ENCODE data around the gene FGFRL1.
"Not testable (repeated sequence)": the region's sequence is repeated elsewhere in the genome, so short reads cannot be mapped to it uniquely, and the experiment has no call there.

FGFRL1 gene

DNA sequence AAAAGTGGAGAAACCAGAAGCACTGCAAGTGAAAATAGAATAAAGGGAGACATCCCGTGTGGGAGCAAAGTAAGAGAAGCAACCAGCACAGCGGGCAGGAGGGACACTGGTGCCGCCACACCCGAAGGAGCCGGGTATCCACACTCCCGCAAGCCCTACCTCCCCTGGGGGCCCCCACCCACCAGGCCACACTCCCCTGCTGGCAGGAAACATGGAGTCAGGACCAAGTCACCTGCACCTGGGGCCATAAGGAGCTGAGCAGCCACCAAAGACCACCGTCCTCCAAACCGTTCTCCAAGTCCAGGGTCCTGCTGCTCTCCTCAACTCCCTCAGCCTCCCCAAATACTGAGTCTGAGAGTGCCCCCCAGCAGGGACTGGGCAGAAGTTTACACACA lies 30.5 kb downstream of the FGFRL1 start:
- no peak for DNase-seq

- no peak for DNase-seq
These were observed 31.1 kb downstream of the FGFRL1 start for GRCh38 chr4:1042352-1043055.

DNA sequence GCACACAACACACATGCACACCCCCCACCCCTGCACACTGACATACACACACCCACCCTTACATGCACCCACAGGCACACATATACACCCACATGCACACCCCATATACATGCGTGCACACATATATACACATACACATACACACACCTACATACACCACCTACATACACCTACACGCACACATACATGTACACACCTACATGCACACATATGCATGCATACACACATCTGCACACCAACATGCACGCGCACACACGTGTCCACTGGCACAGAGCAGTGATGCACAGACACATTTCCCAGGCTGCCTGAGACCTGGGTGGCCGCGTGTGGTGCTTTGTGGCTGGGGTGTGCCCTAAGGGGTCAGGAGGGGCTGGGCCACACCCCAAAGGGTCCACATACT lies 31.7 kb downstream of the FGFRL1 start:
- DNase-seq, result no peak

DNA sequence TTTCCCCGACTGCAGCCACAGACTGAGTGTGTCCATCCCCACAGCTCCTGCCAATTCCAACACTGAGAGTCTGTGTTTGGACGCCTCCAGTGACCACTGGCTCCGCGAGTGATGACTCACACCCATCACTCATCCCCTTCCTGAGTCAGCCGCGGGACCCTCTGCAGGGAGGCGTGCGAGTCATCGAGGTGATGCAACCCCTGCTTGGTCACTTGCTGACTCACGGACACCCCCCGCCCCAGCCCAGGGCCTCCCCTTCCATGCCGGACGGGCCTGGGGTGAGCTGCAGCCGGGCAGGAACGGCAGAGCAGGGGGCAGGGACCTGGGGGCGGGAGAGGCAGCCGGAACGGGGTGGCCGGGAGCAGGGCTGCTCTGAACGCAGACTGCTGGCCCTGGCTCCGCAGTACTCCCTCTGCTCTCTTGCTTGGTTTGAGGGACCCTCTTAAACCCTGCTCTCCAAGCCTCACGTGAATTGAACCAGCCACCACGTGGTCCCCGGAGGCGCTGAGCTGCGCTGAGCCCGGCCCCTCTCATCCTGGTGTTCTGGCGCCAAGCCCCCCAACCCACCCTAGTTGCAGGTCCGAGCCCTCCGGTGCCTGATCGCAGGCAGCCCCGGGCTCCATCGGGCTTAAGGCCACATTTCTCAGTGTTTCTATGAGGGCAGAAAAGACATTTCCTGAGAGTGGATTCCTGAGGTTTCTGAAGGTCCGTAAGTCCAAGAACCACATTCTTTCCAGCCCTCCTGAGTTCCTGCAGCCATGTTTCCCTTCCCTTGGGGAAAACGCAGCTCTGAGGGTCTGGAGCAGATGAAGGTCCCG lies 32.4 kb downstream of the FGFRL1 start:
- no peak for DNase-seq

DNA sequence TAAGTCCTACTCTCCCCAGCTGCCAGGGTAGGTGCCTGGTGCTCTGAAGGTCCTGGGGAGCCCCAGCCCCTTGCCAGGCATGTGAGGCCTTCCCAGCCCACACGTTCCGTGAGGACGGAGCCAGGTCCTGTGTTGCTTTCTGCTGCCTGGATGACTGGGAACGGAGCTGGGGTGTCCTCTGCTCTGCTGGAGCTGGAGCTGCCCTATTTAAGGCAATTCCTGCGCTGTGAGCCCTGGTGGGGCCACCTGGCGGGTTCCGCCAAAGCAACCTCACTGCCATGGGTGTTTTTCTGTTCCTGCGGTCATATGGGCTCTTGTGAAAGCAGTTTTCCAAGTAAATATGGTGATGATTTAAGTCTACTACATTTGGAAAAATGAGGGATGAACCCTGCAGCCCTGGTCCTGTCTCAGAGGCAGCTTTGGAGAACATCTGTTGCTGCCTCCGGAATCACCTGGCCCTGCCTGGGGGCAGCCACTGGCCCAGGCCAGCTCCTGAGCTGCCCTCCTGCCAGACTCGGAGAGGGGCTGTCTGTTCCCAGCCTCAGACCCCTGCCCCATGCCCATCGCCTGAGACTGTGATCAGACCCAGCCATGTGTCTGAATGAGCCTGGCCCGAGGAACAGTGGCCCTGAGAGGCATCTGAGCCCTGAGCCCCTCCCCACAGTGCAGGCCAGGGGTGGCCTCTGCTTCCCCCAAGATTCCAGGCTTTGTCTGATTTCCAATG lies 33.2 kb downstream of the FGFRL1 start:
- no peak for DNase-seq

DNA sequence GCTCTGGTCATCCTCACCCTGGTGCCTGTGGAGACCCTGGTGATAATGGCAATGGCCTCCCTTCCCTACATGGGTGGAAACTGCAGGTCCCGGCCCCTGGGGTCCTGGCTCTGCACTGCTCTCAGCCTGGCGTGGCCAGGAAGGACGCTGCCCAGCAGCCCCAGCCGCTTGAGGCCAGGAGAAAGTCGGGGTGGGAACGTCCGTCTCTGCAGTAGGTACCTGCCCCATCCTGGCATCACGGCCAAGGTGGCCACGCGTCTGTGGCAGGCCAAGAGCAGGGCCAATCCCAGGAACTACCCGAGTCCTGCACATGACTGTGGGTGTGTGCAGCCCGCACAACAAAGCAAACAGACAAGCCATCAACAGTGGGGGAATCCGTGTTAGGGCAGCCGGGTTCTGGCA lies 33.8 kb downstream of the FGFRL1 start:
- DNase-seq, result no peak

GRCh38 chr4:1045595-1046201 lies 34.3 kb downstream of the FGFRL1 start:
- no peak for DNase-seq

DNA sequence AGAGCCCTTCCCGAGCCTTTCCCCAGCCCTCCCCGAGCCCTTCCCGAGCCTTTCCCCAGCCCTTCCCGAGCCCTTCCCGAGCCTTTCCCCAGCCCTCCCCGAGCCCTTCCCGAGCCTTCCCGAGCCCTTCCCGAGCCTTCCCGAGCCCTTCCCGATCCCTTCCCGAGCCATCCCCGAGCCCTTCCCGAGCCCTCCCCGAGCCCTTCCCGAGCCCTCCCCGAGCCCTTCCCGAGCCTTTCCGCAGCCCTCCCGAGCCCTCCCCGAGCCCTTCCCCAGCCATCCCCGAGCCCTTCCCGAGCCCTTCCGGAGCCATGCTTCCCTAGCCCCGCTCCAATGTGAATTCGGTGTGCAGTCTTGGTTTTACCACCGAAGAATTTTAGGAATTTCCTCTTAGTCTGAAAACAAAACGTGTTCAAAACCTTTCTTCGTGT lies 35.2 kb downstream of the FGFRL1 start:
- not testable (repeated sequence) for DNase-seq

- DNase-seq, result no peak
These were observed 35.9 kb downstream of the FGFRL1 start for GRCh38 chr4:1047106-1047975.

DNA sequence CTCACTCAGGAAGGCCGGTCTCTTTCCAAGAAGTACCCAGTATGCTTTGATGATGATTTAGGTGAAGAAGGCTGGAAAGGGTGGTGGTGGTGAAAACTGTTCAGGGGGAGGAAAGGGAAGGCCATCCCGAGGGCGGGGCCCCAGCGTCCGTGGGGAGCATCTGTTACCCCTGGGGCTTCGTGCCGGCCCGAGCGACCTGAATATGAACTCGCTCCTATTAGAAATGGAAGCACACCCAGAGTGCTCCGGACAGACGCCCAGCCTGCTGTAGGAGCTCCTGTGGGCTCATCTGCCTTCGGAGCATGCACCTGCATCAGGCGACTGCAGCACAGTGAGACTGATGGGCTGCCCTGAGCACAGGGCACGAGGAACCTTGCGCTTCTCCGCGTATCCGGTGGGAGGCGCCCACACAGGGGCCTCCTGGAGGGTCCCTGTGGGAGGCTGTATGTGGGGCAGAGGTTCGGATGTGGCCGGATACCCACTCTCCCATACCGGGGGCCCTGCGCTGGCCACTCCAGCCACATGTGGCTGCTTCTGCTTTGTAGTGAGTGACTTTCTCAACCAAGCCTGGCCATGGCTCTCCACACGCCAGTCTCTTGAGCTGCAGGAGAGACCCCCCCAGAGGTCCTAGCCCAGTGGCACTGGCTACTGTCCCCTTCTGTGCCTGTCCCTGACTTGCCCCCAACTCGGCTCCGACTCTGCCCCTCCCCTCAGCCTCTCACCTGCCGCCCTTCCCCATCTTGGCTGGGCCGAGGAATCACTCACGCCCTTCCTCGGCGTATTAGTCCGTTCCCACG lies 36.7 kb downstream of the FGFRL1 start:
- DNase-seq, result no peak

DNA sequence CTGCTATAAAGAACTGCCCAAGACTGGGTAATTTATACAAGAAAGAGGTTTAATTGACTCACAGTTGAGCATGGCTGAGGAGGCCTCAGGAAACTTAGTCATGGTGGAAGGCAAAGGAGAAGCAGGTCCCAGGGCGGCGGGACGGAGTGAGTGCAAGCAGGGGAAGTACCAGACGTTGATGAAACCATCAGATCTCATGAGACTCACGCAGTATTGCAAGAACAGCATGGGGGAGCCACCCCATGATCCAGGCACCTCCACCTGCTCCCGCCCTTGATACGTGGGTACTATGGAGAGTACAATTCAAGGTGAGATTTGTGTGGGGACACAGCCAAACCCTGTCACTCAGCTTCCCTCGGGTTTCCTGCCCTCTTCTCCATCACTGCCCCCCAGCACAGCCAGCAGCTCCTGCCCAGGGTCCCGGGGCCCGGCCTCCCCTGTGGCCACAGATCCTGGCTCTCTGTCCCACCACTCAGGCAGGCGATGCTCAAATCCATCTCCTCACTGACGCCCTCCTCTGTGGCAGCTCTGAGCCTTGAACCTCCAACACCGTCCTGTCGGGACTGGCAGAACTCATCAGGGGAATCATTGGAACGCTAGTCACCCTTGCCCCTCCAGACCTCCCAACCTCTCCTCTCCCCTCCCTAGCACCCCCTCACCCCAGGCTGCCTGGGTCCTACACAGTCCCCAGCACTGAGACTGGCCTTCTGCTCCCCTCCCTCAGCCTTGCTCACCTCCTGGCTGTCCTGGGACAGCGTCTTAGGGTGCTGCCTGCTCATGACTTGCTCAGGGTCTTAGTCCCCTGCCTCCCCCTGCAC lies 37.6 kb downstream of the FGFRL1 start:
- DNase-seq, result peak in 1 of 2 experiments; percentile 9

DNA sequence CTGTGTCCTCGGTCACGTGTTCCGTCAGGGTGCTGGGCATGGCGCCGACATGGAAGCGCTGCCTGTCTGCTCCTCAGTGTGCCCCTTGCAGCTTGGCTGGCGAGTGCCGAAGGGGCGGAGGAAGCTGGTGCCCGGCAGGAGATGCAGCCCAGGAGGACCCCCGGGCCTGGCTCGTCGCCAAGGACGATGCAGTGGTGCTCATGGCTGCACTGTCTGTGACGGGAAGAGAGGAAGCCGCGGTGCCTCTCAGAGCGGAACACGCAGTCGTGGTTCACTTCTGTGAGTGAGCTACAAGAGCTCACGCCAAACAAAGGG lies 38.1 kb downstream of the FGFRL1 start:
- DNase-seq, result no peak

- no peak for DNase-seq
These were observed 39.2 kb downstream of the FGFRL1 start for GRCh38 chr4:1050486-1051213.

DNA sequence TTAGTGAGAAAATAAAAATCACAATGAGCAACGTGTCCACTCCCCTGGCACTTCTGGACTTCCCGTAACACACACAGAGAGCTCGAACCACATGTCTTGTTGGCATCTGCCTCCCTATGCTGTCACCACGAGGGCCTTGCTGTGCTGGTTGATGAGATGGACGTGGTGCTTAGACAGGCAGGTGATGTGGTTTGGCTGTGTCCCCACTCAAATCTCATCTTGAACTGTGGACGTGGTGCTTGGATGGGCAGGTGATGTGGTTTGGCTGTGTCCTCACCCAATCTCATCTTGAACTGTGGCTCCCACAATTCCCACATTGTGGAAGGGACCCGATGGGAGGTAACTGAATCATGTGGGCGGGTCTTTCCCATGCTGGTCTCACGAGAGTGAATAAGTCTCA lies 40.0 kb downstream of the FGFRL1 start:
- DNase-seq, result no peak

GRCh38 chr4:1052231-1052671 lies 40.8 kb downstream of the FGFRL1 start:
- DNase-seq, result no peak

- no peak for DNase-seq
These were observed 41.7 kb downstream of the FGFRL1 start for GRCh38 chr4:1053080-1053661.

DNA sequence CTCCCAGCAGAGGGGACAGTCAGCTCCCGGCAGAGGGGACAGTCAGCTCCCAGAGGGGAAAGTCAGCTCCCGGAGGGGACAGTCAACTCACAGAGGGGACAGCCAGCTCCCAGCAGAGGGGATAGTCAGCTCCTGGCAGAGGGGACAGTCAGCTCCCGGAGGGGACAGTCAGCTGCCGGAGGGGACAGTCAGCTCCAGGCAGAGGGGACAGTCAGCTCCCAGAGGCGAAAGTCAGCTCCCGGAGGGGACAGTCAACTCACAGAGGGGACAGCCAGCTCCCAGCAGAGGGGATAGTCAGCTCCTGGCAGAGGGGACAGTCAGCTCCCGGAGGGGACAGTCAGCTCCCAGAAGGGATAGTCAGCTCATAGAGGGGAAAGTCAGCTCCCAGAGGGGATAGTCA lies 42.5 kb downstream of the FGFRL1 start:
- DNase-seq, result not testable (repeated sequence)

GRCh38 chr4:1054696-1055242 lies 43.3 kb downstream of the FGFRL1 start:
- DNase-seq, result not testable (repeated sequence)

DNA sequence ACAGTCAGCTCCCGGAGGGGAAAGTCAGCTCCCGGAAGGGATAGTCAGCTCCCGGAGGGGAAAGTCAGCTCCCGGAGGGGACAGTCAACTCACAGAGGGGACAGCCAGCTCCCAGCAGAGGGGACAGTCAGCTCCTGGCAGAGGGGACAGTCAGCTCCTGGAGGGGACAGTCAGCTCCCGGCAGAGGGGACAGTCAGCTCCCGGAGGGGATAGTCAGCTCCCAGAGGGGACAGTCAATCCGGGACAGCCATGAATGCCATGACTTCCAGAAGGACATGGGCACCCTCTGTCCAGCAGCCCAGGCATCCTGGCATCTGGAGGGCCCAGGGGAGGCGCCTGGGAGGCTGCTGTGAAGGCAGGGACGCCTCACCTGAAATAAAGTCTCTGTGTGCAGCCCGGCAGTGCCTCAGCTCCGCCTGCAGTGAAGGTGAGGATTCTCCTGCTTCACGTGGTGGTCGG lies 43.8 kb downstream of the FGFRL1 start:
- DNase-seq, result not testable (repeated sequence)
